Fibroblast of lung (primary cell): ENCODE results near the gene CHSY1. TPM values are rescaled to one million over a fixed set of nuclear protein-coding genes. Genes with fewer than 3 reads are reported as not detected.
A peak's percentile ranks its signal among the peaks of the same experiment; 100 is the strongest.

Experiments used
- DNase-seq, 2 donors: peaks; one replicate each; pipeline versions ENCODE4 v3.0.0 to v3.0.0-alpha.2; 2010; ENCODE audit warnings: low read depth in 2 of 2
- H2AFZ ChIP-seq: 2 replicates; pipeline ENCODE4 v1.5.1; 2012; ENCODE audit warnings: low read length, control low read depth, inconsistent platforms
- H3K27ac ChIP-seq: 2 replicates; pipeline ENCODE4 v1.5.1; 2011; ENCODE audit warnings: low read length, control low read depth; ENCODE audit not compliant: insufficient read depth
- H3K27me3 ChIP-seq: 2 replicates; pipeline ENCODE4 v1.5.1; 2011; ENCODE audit warnings: mild to moderate bottlenecking, low read length; ENCODE audit not compliant: control insufficient read depth, insufficient read depth
- H3K36me3 ChIP-seq: 2 replicates; pipeline ENCODE4 v1.5.1; 2011; ENCODE audit warnings: low read length; ENCODE audit not compliant: control insufficient read depth, insufficient read depth
- H3K4me1 ChIP-seq: 2 replicates; pipeline ENCODE4 v1.5.1; 2011; ENCODE audit warnings: low read length; ENCODE audit not compliant: control insufficient read depth, insufficient read depth; ENCODE audit errors: extremely low read depth
- H3K4me2 ChIP-seq: 2 replicates; pipeline ENCODE4 v1.5.1; 2011; ENCODE audit warnings: low read length, control low read depth; ENCODE audit not compliant: insufficient read depth; ENCODE audit errors: extremely low read depth
- H3K4me3 ChIP-seq, 4 experiments: fragments of 200-600 bp in 1 of 4; sonication (generic) in 1 of 4; replicated peaks in 1 of 4; 2 replicates each; pipeline ENCODE4 v1.5.1; 2011 to 2016; ENCODE audit warnings: low read length in 4 of 4, low read depth in 3 of 4, mild to moderate bottlenecking in 3 of 4, control low read depth in 2 of 4, inconsistent platforms in 1 of 4, mixed read lengths in 1 of 4; ENCODE audit not compliant: insufficient read depth in 1 of 4; ENCODE audit errors: control extremely low read depth in 1 of 4
- H3K79me2 ChIP-seq: 2 replicates; pipeline ENCODE4 v1.5.1; 2012; ENCODE audit warnings: mild to moderate bottlenecking, low read length, inconsistent platforms; ENCODE audit not compliant: control insufficient read depth, insufficient read depth
- H3K9ac ChIP-seq: 2 replicates; pipeline ENCODE4 v1.5.1; 2011; ENCODE audit warnings: mild to moderate bottlenecking, low read length, control low read depth; ENCODE audit not compliant: insufficient read depth
- H3K9me3 ChIP-seq: 2 replicates; pipeline ENCODE4 v1.5.1; 2012; ENCODE audit warnings: low read depth, low read length; ENCODE audit not compliant: control insufficient read depth, insufficient read depth
- H4K20me1 ChIP-seq: 2 replicates; pipeline ENCODE4 v1.5.1; 2011; ENCODE audit warnings: low read length; ENCODE audit not compliant: control insufficient read depth, insufficient read depth; ENCODE audit errors: extremely low read depth
- EZH2 ChIP-seq: IDR thresholded peaks from 2 replicates; pipeline ENCODE4 v1.5.1; 2012; ENCODE audit warnings: low read length, control low read depth, mild to moderate bottlenecking; ENCODE audit errors: missing control alignments
- polyA plus RNA-seq, 2 donors: library from polyadenylated mRNA; depleted of rRNA in 1 of 2; stranded (reverse) in 1 of 2; unstranded in 1 of 2; fragments of >200 nt; gene quantifications; 2 replicates each; pipeline ENCODE4 v1.2.1, GENCODE V29; 2011 to 2012; ENCODE audit warnings: missing spikeins in 1 of 2
- total RNA-seq: library from RNA; depleted of rRNA; stranded (reverse); fragments of >200 nt; gene quantifications from 2 replicates; pipeline ENCODE4 v1.2.1, GENCODE V29; 2014
- TF ChIP-seq, protein P1 (sequence below), 2 donors: IDR thresholded peaks in 1 of 2; conservative IDR thresholded peaks in 1 of 2; 1 replicate in 1 of 2; 2 replicates in 1 of 2; pipeline ENCODE4 v1.5.1; 2011 to 2012; ENCODE audit warnings: low read length in 2 of 2, control low read depth in 1 of 2, inconsistent platforms in 1 of 2, low read depth in 1 of 2, mild to moderate bottlenecking in 1 of 2

The CHSY1 gene
- total and polyA plus RNA-seq, 2 donors (not counting 1 experiment from before 2014, with no cell fraction given), result 28.6 to 57.0 TPM

DNA sequence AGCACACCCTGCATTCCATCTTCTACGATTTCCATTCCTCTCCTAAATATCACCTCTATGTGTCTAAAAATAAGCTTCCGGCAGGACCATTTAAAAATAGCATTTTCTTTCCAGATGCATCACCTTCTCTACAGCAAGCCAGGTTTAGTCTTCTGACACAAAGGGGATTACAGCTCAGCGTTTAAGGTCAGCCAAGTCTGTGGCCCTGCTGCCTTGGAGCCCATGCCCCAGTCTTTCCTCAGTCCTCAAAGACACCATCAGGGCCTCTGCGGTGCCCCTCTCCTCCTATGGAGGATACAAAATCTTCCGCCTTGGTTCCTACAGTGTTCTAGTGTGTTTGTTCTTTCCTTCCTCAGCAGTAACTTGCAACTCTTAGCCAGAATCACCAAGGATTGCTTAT lies 21.7 kb upstream of the CHSY1 start:
- no peak overlapping the region for H2AFZ ChIP-seq
- H3K4me1 ChIP-seq, result peaks cover 3% of the 10 kb centered on the region
- H3K4me3 ChIP-seq, result no peak overlapping the region
- no peak for TF ChIP-seq EZH2
- TF ChIP-seq, protein P1, sequence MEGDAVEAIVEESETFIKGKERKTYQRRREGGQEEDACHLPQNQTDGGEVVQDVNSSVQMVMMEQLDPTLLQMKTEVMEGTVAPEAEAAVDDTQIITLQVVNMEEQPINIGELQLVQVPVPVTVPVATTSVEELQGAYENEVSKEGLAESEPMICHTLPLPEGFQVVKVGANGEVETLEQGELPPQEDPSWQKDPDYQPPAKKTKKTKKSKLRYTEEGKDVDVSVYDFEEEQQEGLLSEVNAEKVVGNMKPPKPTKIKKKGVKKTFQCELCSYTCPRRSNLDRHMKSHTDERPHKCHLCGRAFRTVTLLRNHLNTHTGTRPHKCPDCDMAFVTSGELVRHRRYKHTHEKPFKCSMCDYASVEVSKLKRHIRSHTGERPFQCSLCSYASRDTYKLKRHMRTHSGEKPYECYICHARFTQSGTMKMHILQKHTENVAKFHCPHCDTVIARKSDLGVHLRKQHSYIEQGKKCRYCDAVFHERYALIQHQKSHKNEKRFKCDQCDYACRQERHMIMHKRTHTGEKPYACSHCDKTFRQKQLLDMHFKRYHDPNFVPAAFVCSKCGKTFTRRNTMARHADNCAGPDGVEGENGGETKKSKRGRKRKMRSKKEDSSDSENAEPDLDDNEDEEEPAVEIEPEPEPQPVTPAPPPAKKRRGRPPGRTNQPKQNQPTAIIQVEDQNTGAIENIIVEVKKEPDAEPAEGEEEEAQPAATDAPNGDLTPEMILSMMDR (conservative IDR thresholded peaks at IDR 0.05 in 1 of 2, IDR thresholded peaks at IDR 0.05 in 1 of 2; ENCODE audit: low read depth in 1 of 2, low read length in 2 of 2), result no peak
- no peak overlapping the region for H3K27ac ChIP-seq
- no peak overlapping the region for H3K9ac ChIP-seq
- no peaks in the 10 kb centered on the region for H3K27me3 ChIP-seq
- no peak overlapping the region for H3K4me2 ChIP-seq
- no peak for DNase-seq
- peaks cover 22% of the 10 kb centered on the region for H3K36me3 ChIP-seq
- no peaks in the 10 kb centered on the region for H4K20me1 ChIP-seq
- H3K79me2 ChIP-seq, result peaks cover 24% of the 10 kb centered on the region
- H3K9me3 ChIP-seq, result no peaks in the 10 kb centered on the region

GRCh38 chr15:101272584-101272983 lies 20.7 kb upstream of the CHSY1 start:
- no peak overlapping the region for H3K4me2 ChIP-seq
- H3K4me1 ChIP-seq, result peaks cover 6% of the 10 kb centered on the region
- peaks cover 22% of the 10 kb centered on the region for H3K36me3 ChIP-seq
- H3K79me2 ChIP-seq, result peaks cover 24% of the 10 kb centered on the region
- H3K4me3 ChIP-seq, result no peak overlapping the region
- no peak overlapping the region for H3K9ac ChIP-seq
- no peaks in the 10 kb centered on the region for H3K27me3 ChIP-seq
- H3K9me3 ChIP-seq, result no peaks in the 10 kb centered on the region
- H4K20me1 ChIP-seq, result no peaks in the 10 kb centered on the region
- H2AFZ ChIP-seq, result no peak overlapping the region
- no peak for TF ChIP-seq EZH2
- TF ChIP-seq, protein P1 (conservative IDR thresholded peaks at IDR 0.05 in 1 of 2, IDR thresholded peaks at IDR 0.05 in 1 of 2; ENCODE audit: low read depth in 1 of 2, low read length in 2 of 2), result no peak
- no peak overlapping the region for H3K27ac ChIP-seq
- DNase-seq, result no peak

GRCh38 chr15:101269479-101270223 lies 17.8 kb upstream of the CHSY1 start:
- Histone ChIP-seq H3K4me2 (no peak overlapping the region), H3K79me2 (peaks cover under 1% of the 10 kb centered on the region), H3K4me3 (no peak overlapping the region), H3K4me1 (peaks cover 14% of the 10 kb centered on the region), H3K9me3 (no peaks in the 10 kb centered on the region), H3K36me3 (peaks cover 18% of the 10 kb centered on the region), H4K20me1 (no peaks in the 10 kb centered on the region), H3K27me3 (no peaks in the 10 kb centered on the region), H3K9ac (no peak overlapping the region), H3K27ac (no peak overlapping the region), H2AFZ (no peak overlapping the region)
- peak in 1 of 2 donors; percentile 29 for DNase-seq
- TF ChIP-seq EZH2, result no peak
- TF ChIP-seq, protein P1 (conservative IDR thresholded peaks at IDR 0.05 in 1 of 2, IDR thresholded peaks at IDR 0.05 in 1 of 2; ENCODE audit: low read depth in 1 of 2, low read length in 2 of 2), result peak; percentile 26 to 39
